ENCODE measurements around the gene ANO6. TPM values are rescaled to one million over a fixed set of nuclear protein-coding genes. Genes with fewer than 3 reads are reported as not detected.

ANO6 gene
- total RNA-seq, 2 donors from 2014 or later, result 13.2 to 21.2 TPM

- intact Hi-C loops (cut with DNase I), result loop anchor here (10.0 kb wide), 1 partner anchor 51 kb away; no protein-coding TSS in a partner anchor
- Histone ChIP-seq H3K27ac (no peak overlapping the region), H3K4me3 (no peak overlapping the region), H3K36me3 (no peaks in the 10 kb centered on the region), H3K9me3 (no peaks in the 10 kb centered on the region), H3K27me3 (no peaks in the 10 kb centered on the region), H3K4me1 (no peaks in the 10 kb centered on the region), H3K9ac (ENCODE audit: low read depth in 2 of 2, low read length in 2 of 2) (no peak overlapping the region)
- DNase-seq, result no peak
- TF ChIP-seq CTCF (IDR thresholded peaks at IDR 0.05), result no peak
Observed at GRCh38 chr12:45276154-45276755, 60.4 kb downstream of the ANO6 start.

- Histone ChIP-seq H3K27ac (no peak overlapping the region), H3K9me3 (no peaks in the 10 kb centered on the region), H3K9ac (ENCODE audit: low read depth in 2 of 2, low read length in 2 of 2) (no peak overlapping the region), H3K4me3 (no peak overlapping the region), H3K4me1 (no peaks in the 10 kb centered on the region), H3K27me3 (no peaks in the 10 kb centered on the region), H3K36me3 (no peaks in the 10 kb centered on the region)
- no peak for TF ChIP-seq CTCF (IDR thresholded peaks at IDR 0.05)
- intact Hi-C loops (cut with DNase I), result loop anchor here (10.0 kb wide), 1 partner anchor 54 kb away; no protein-coding TSS in a partner anchor
- no peak for DNase-seq
Observed at GRCh38 chr12:45278447-45278846, 62.6 kb downstream of the ANO6 start.

- intact Hi-C loops (cut with DNase I), result loop anchor here (10.0 kb wide), 1 partner anchor 55 kb away; no protein-coding TSS in a partner anchor
- Histone ChIP-seq H3K9me3 (no peaks in the 10 kb centered on the region), H3K4me1 (no peaks in the 10 kb centered on the region), H3K36me3 (no peaks in the 10 kb centered on the region), H3K27ac (no peak overlapping the region), H3K9ac (ENCODE audit: low read depth in 2 of 2, low read length in 2 of 2) (no peak overlapping the region), H3K4me3 (no peak overlapping the region), H3K27me3 (no peaks in the 10 kb centered on the region)
- TF ChIP-seq CTCF (IDR thresholded peaks at IDR 0.05), result no peak
- no peak for DNase-seq
Observed at GRCh38 chr12:45279931-45280830, 64.3 kb downstream of the ANO6 start.

- H3K4me3 ChIP-seq, result no peak overlapping the region
- no peaks in the 10 kb centered on the region for H3K36me3 ChIP-seq
- no peak for DNase-seq
- intact Hi-C loops (cut with DNase I), result no loop called here
- TF ChIP-seq CTCF (IDR thresholded peaks at IDR 0.05), result no peak
- no peaks in the 10 kb centered on the region for H3K9me3 ChIP-seq
- H3K27ac ChIP-seq, result no peak overlapping the region
- H3K9ac ChIP-seq (ENCODE audit: low read depth in 2 of 2, low read length in 2 of 2), result no peak overlapping the region
- no peaks in the 10 kb centered on the region for H3K4me1 ChIP-seq
- no peaks in the 10 kb centered on the region for H3K27me3 ChIP-seq
Observed at GRCh38 chr12:45281994-45282393, 66.1 kb downstream of the ANO6 start.

- Histone ChIP-seq H3K4me1 (no peaks in the 10 kb centered on the region), H3K27me3 (no peaks in the 10 kb centered on the region), H3K4me3 (no peak overlapping the region), H3K9me3 (no peaks in the 10 kb centered on the region), H3K27ac (no peak overlapping the region), H3K9ac (ENCODE audit: low read depth in 2 of 2, low read length in 2 of 2) (no peak overlapping the region), H3K36me3 (no peaks in the 10 kb centered on the region)
- peak; percentile 56 for DNase-seq
- TF ChIP-seq CTCF (IDR thresholded peaks at IDR 0.05), result no peak
- intact Hi-C loops (cut with DNase I), result no loop called here
Observed at GRCh38 chr12:45282411-45282810, 66.5 kb downstream of the ANO6 start.
